A549 (cell line): Measurements from ENCODE around the gene ARID5B.

Experiments
- CEBPB ChIP-seq, 2 experiments: fragments of >200 bp in 1 of 2; sonication (Bioruptor Twin) in 1 of 2; formaldehyde crosslinking in 1 of 2; IDR thresholded peaks; 2 replicates each; pipeline ENCODE4 v1.6.1; 2012 to 2016
- CTCF ChIP-seq: fragments of >200 bp; sonication (Bioruptor Twin); formaldehyde crosslinking; IDR thresholded peaks from 3 replicates; pipeline ENCODE4 v1.5.1; 2016
- MAX ChIP-seq: IDR thresholded peaks from 2 replicates; pipeline ENCODE4 v1.6.1; 2012
- TP53 ChIP-seq: fragments of 250-450 bp; sonication (Bioruptor Pico); IDR thresholded peaks from 2 replicates; pipeline ENCODE4 v1.5.0; 2021; ENCODE audit warnings: mild to moderate bottlenecking, moderate library complexity
- USF2 ChIP-seq: fragments of 450-650 bp; IDR thresholded peaks from 2 replicates; pipeline ENCODE4 v1.6.1; 2014; ENCODE audit warnings: antibody characterized with exemption

GRCh38 chr10:61964949-61965702 is 63.6 kb downstream of the ARID5B start:
- TF ChIP-seq CTCF (no peak), USF2 (no peak), CEBPB (IDR thresholded peaks at IDR 0.05) (no peak), MAX (no peak), TP53 (CRISPR knock-in tag) (no peak)
